HepG2 (cell line): ENCODE results near the gene NOB1. TPM values are rescaled to one million over a fixed set of nuclear protein-coding genes. Genes with fewer than 3 reads are reported as not detected.
A peak's percentile ranks its signal among the peaks of the same experiment; 100 is the strongest.

Experiments used
- AHR ChIP-seq: IDR thresholded peaks from 2 replicates; pipeline ENCODE4 v1.6.1; 2018; ENCODE audit warnings: missing genetic modification reagents, missing compliant biosample characterization
- GABPA ChIP-seq, 2 experiments: IDR thresholded peaks; 2 replicates each; pipeline ENCODE4 v1.6.1; 2011 to 2016; ENCODE audit warnings: low read depth in 2 of 2, low read length in 1 of 2, missing biosample characterization in 1 of 2, missing genetic modification characterization in 1 of 2
- GLMP ChIP-seq: sonication (generic); formaldehyde crosslinking; IDR thresholded peaks from 2 replicates; pipeline ENCODE4 v1.9.0; 2021; ENCODE audit warnings: missing genetic modification reagents, mild to moderate bottlenecking, borderline replicate concordance
- HMGXB3 ChIP-seq: sonication (generic); formaldehyde crosslinking; IDR thresholded peaks from 2 replicates; pipeline ENCODE4 v1.4.0; 2020; ENCODE audit warnings: missing genetic modification reagents, borderline replicate concordance
- IKZF4 ChIP-seq: sonication (generic); formaldehyde crosslinking; IDR thresholded peaks from 2 replicates; pipeline ENCODE4 v1.5.1; 2020; ENCODE audit warnings: borderline replicate concordance, mild to moderate bottlenecking, low read depth, missing genetic modification reagents; ENCODE audit errors: not compliant biosample characterization
- ISX ChIP-seq: sonication (generic); formaldehyde crosslinking; conservative IDR thresholded peaks from 2 replicates; pipeline ENCODE4 v1.5.0; 2020; ENCODE audit warnings: missing genetic modification reagents
- KDM2A ChIP-seq: sonication (generic); formaldehyde crosslinking; IDR thresholded peaks from 2 replicates; pipeline ENCODE4 v1.4.0; 2020; ENCODE audit warnings: low read depth, missing genetic modification reagents, borderline replicate concordance
- PAXIP1 ChIP-seq: sonication (generic); formaldehyde crosslinking; conservative IDR thresholded peaks from 2 replicates; pipeline ENCODE4 v1.4.0; 2020; ENCODE audit warnings: mild to moderate bottlenecking, missing genetic modification reagents, moderate library complexity
- ZNF224 ChIP-seq: sonication (generic); formaldehyde crosslinking; IDR thresholded peaks from 2 replicates; pipeline ENCODE4 v1.5.0; 2020; ENCODE audit warnings: mild to moderate bottlenecking, missing genetic modification reagents
- ZNF230 ChIP-seq: sonication (generic); formaldehyde crosslinking; IDR thresholded peaks from 2 replicates; pipeline ENCODE4 v1.4.0; 2020; ENCODE audit warnings: mild to moderate bottlenecking, missing genetic modification reagents
- ZNF768 ChIP-seq: sonication (generic); formaldehyde crosslinking; IDR thresholded peaks from 2 replicates; pipeline ENCODE4 v1.4.0; 2020; ENCODE audit warnings: missing genetic modification reagents
- polyA plus RNA-seq, 8 experiments: library from polyadenylated mRNA; depleted of rRNA in 3 of 8; stranded (reverse) in 7 of 8; unstranded in 1 of 8; fragments of >200 nt; fragmentation: Illumina TruSeq in 4 of 8; extraction: Trizol in 4 of 8; gene quantifications; 2 replicates each; pipeline versions ENCODE4 v1.2.1 to v1.2.3, GENCODE V29; 2011 to 2016; ENCODE audit warnings: low read depth in 4 of 8, missing spikeins in 1 of 8, mixed read lengths in 1 of 8; ENCODE audit not compliant: insufficient read depth in 1 of 8
- total RNA-seq, 5 experiments: library from RNA; depleted of rRNA; stranded (reverse); fragments of >200 nt; fragmentation: Illumina TruSeq; extraction: Trizol; gene quantifications; 2 replicates each; pipeline ENCODE4 v1.2.3, GENCODE V29; 2016; ENCODE audit warnings: low read depth in 1 of 5

Gene NOB1
- total and polyA plus RNA-seq, 2 of the 13 experiments (the other 11 are each of a cell fraction or from before 2014, with no cell fraction given): 47.1 to 162 TPM

GRCh38 chr16:69761983-69762813, 7.5 kb upstream of the NOB1 start, which contains the start of gene WWP2 (continued):
- TF ChIP-seq PAXIP1 (CRISPR knock-in tag) (peak; percentile 15; the same call in 1 of the 2 replicates), ZNF230 (CRISPR knock-in tag) (no peak), GLMP (CRISPR knock-in tag) (no peak), HMGXB3 (no peak), KDM2A (peak; percentile 93), ZNF224 (CRISPR knock-in tag) (no peak), GABPA (IDR thresholded peaks at IDR 0.05; ENCODE audit: low read depth, low read length) (peak; percentile 65), GABPA (CRISPR knock-in tag; IDR thresholded peaks at IDR 0.05; ENCODE audit: low read depth) (peak; percentile 87), ISX (CRISPR knock-in tag) (0 out of 2 replicates have a peak, but pooled peaks have one; percentile 79), AHR (CRISPR knock-in tag) (no peak), IKZF4 (CRISPR knock-in tag) (peak; percentile 65), ZNF768 (CRISPR knock-in tag) (peak; percentile 62; the same call in 1 of the 2 replicates)
